NCI-H2227 (cell line): Measurements from ENCODE around the gene ARMH3.

Source experiments
- DNase-seq: peaks from one replicate; lab custom pipeline; 2025; ENCODE audit not compliant: unreplicated experiment; lab: John Stamatoyannopoulos, UW

ARMH3 gene

GRCh38 chr10:101941871-101942270 is 114.1 kb downstream of the ARMH3 start:
- DNase-seq: no peak

GRCh38 chr10:101940916-101941315 is 115.1 kb downstream of the ARMH3 start:
- no peak for DNase-seq

GRCh38 chr10:101939729-101940128 is 116.2 kb downstream of the ARMH3 start:
- no peak for DNase-seq

- DNase-seq: no peak
These were observed 116.8 kb downstream of the ARMH3 start for GRCh38 chr10:101939008-101939648.

GRCh38 chr10:101938305-101939007 is 117.5 kb downstream of the ARMH3 start:
- DNase-seq: no peak

GRCh38 chr10:101935431-101935830 is 120.5 kb downstream of the ARMH3 start:
- no peak for DNase-seq

- DNase-seq: no peak
These were observed 121.2 kb downstream of the ARMH3 start for GRCh38 chr10:101934686-101935305.

GRCh38 chr10:101933976-101934375 is 122.0 kb downstream of the ARMH3 start:
- DNase-seq: no peak

GRCh38 chr10:101932183-101932582 is 123.8 kb downstream of the ARMH3 start:
- DNase-seq: no peak

- DNase-seq: no peak
These were observed 130.9 kb downstream of the ARMH3 start for GRCh38 chr10:101925027-101925426.

GRCh38 chr10:101923256-101923655 is 132.7 kb downstream of the ARMH3 start:
- DNase-seq: no peak

- no peak for DNase-seq
These were observed 133.1 kb downstream of the ARMH3 start for GRCh38 chr10:101922846-101923245.

- DNase-seq: no peak
These were observed 135.4 kb downstream of the ARMH3 start for GRCh38 chr10:101920546-101920945.

- DNase-seq: no peak
These were observed 136.8 kb downstream of the ARMH3 start for GRCh38 chr10:101919026-101919770.

GRCh38 chr10:101912561-101913179 is 143.3 kb downstream of the ARMH3 start:
- no peak for DNase-seq

GRCh38 chr10:101906586-101907183 is 149.3 kb downstream of the ARMH3 start:
- no peak for DNase-seq

GRCh38 chr10:101905251-101905650 is 150.7 kb downstream of the ARMH3 start:
- DNase-seq: no peak

GRCh38 chr10:101903827-101904550 is 152.0 kb downstream of the ARMH3 start:
- peak; percentile 11 for DNase-seq

GRCh38 chr10:101902820-101903145 is 153.2 kb downstream of the ARMH3 start:
- DNase-seq: no peak
